ENCODE data around the gene MPG.

MPG gene

DNA sequence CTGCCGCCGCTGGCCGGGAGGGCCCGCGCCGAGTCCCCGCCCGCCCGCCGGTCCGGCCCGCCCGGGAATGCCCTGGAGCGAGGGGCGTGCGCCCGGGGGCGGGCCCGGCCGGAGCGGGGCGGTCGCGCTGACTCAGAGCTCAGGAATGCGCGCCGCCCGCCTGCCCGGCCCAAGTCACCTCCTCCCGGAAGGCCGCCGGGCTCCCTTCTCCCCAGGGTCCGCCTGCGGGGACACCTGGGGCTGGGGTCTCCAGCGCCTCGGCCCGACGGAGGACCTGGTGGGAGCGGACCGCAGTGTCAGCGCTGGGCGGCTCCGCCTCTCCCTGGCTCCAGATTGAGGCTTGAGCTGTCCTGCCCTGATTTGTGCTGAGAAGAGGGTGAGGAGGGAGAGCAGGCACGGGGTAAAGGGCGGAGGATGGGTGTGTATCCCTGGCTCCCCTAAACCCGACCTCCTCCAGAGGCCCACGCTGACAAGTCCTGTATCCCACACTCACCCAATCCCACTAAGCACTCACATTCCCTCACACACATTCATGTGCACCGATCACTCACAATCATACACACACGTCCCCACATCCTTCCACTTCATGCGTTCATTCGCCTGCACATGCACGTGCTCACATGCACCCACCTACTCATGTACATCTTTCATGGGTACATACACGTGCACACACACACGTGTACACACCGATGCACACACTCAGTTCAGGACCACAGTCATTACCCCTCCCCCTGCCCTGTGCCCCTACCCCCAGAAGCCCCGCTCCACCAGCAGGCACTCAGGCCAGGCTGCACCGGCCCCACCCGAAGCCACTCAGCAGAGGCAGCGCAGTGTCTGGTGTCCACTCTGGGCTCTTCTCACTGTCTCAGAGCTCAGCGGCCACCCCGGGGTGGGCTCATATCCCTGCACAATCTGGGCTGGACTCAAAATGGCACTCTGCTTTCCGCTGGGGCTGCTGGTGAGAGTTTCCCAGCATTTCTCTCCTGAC is 5.2 kb upstream of the MPG start, which contains the start of gene RHBDF1:
TSS of gene RHBDF1 (minus strand) at position 71 of the 988 bp plus-strand sequence. CDS start 7,616 bp downstream, outside the sequence.
- H2AFZ ChIP-seq (ENCODE audit: low read depth, low read length) = no peak within 1 kb of the TSS
- no peaks in the 10 kb centered on the region for H3K79me2 ChIP-seq (ENCODE audit: insufficient read depth, low read length)
- H3K4me1 ChIP-seq (ENCODE audit: insufficient read depth, low read length) = peaks cover 25% of the 10 kb centered on the region
- no peaks in the 10 kb centered on the region for H3K36me3 ChIP-seq (ENCODE audit: insufficient read depth, low read length)
- no peaks in the 10 kb centered on the region for H3K9me3 ChIP-seq (ENCODE audit: insufficient read depth, low read length, severe bottlenecking)
- no peak for TF ChIP-seq EZH2 (IDR thresholded peaks at IDR 0.05; ENCODE audit: borderline replicate concordance, low read depth, low read length, severe bottlenecking)
- TF ChIP-seq, protein P1, sequence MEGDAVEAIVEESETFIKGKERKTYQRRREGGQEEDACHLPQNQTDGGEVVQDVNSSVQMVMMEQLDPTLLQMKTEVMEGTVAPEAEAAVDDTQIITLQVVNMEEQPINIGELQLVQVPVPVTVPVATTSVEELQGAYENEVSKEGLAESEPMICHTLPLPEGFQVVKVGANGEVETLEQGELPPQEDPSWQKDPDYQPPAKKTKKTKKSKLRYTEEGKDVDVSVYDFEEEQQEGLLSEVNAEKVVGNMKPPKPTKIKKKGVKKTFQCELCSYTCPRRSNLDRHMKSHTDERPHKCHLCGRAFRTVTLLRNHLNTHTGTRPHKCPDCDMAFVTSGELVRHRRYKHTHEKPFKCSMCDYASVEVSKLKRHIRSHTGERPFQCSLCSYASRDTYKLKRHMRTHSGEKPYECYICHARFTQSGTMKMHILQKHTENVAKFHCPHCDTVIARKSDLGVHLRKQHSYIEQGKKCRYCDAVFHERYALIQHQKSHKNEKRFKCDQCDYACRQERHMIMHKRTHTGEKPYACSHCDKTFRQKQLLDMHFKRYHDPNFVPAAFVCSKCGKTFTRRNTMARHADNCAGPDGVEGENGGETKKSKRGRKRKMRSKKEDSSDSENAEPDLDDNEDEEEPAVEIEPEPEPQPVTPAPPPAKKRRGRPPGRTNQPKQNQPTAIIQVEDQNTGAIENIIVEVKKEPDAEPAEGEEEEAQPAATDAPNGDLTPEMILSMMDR (IDR thresholded peaks at IDR 0.05; ENCODE audit: borderline replicate concordance, extremely low read depth, low read length, poor library complexity, severe bottlenecking) = no peak
- H3K27me3 ChIP-seq (ENCODE audit: insufficient read depth, low read length, poor library complexity) = no peaks in the 10 kb centered on the region
- no peak within 1 kb of the TSS for H3K27ac ChIP-seq (ENCODE audit: low read length)
- DNase-seq (no peak), ATAC-seq (ENCODE audit: insufficient read depth, low read depth) (no peak)
- no peaks in the 10 kb centered on the region; the same call in none of the 2 replicates for H4K20me1 ChIP-seq (ENCODE audit: insufficient read depth, low read length)
- H3K9ac ChIP-seq (ENCODE audit: low read depth, low read length) = no peak within 1 kb of the TSS
- H3K4me3 ChIP-seq (ENCODE audit: low read depth in 1 of 2, low read length in 2 of 2) = no peak within 1 kb of the TSS
- no peak within 1 kb of the TSS for H3K4me2 ChIP-seq (ENCODE audit: insufficient read depth, low read length)

DNA sequence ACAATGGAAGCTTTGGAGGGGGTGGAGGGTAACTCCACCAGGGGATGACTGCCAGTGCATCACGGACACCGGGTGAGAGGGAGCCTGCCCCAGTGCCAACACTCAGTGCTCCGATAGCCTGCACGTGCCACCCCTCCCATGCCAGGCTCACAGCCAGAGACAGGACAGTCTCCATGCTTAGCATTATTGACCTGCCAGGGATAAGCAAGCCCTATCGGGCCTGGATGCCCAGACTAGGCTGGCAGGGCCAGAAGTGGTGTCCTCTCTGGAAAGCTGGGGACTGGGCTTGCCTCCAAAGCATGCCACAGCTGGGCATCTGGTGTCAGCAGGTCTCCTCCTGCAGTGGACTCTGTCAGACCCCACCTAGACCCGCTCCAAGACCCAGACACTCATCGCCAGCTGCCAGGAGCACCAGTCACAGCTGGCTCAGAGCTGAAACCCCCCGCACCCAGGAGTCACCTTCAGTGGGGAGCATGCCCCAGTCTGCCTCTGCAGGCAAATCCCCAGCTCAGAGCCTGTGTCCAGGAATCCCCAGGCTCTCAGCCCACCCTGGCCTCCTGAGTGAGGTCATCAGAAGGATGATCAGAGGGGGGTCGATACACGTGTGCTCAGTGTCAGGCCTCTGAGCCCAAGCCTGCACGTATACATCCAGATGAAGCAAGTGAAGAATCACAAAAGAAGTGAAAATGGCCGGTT is 3.8 kb upstream of the MPG start:
- ATAC-seq (ENCODE audit: insufficient read depth, low read depth) = no peak
- no peak for TF ChIP-seq EZH2 (IDR thresholded peaks at IDR 0.05; ENCODE audit: borderline replicate concordance, low read depth, low read length, severe bottlenecking)
- TF ChIP-seq, protein P1 (IDR thresholded peaks at IDR 0.05; ENCODE audit: borderline replicate concordance, extremely low read depth, low read length, poor library complexity, severe bottlenecking) = no peak
- Histone ChIP-seq H3K9me3 (ENCODE audit: insufficient read depth, low read length, severe bottlenecking) (no peaks in the 10 kb centered on the region), H3K4me1 (ENCODE audit: insufficient read depth, low read length) (peaks cover 34% of the 10 kb centered on the region), H4K20me1 (ENCODE audit: insufficient read depth, low read length) (peaks cover 3% of the 10 kb centered on the region), H3K27me3 (ENCODE audit: insufficient read depth, low read length, poor library complexity) (no peaks in the 10 kb centered on the region), H3K27ac (ENCODE audit: low read length) (no peak overlapping the region), H3K4me3 (ENCODE audit: low read depth in 1 of 2, low read length in 2 of 2) (no peak overlapping the region), H2AFZ (ENCODE audit: low read depth, low read length) (no peak overlapping the region), H3K9ac (ENCODE audit: low read depth, low read length) (no peak overlapping the region), H3K79me2 (ENCODE audit: insufficient read depth, low read length) (peaks cover 9% of the 10 kb centered on the region; the same call in 1 of the 2 replicates), H3K4me2 (ENCODE audit: insufficient read depth, low read length) (no peak overlapping the region), H3K36me3 (ENCODE audit: insufficient read depth, low read length) (peaks cover 2% of the 10 kb centered on the region; the same call in 1 of the 2 replicates)
- no peak for DNase-seq

DNA sequence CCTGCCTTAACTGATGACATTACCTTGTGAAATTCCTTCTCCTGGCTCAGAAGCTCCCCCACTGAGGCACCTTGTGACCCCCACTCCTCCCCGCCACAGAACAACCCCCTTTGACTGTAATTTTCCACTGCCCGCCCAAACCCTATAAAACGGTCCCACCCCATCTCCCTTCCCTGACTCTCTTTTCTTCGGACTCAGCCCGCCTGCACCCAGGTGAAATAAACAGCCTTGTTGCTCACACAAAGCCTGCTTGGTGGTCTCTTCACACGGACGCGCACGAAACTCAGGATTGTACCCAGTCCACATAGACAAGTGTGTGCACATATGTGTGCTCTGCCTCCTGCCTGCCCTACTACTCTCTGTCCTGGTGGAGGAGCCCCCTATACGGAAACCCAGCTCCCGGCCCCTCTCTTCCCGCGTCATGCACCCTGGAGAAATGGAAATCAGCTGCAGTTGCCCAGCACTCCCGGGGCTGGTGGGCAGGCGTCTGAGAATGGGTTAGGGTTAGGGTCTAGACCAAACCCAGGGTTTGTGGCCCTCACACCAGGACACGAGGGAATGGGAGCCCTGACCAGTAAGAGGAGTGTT is 3.2 kb upstream of the MPG start:
- Histone ChIP-seq H4K20me1 (ENCODE audit: insufficient read depth, low read length) (peaks cover 5% of the 10 kb centered on the region), H3K4me2 (ENCODE audit: insufficient read depth, low read length) (no peak overlapping the region), H3K4me3 (ENCODE audit: low read depth in 1 of 2, low read length in 2 of 2) (no peak overlapping the region), H3K9me3 (ENCODE audit: insufficient read depth, low read length, severe bottlenecking) (no peaks in the 10 kb centered on the region), H3K79me2 (ENCODE audit: insufficient read depth, low read length) (peaks cover 9% of the 10 kb centered on the region; the same call in 1 of the 2 replicates), H3K4me1 (ENCODE audit: insufficient read depth, low read length) (peaks cover 39% of the 10 kb centered on the region), H3K36me3 (ENCODE audit: insufficient read depth, low read length) (peaks cover 9% of the 10 kb centered on the region; the same call in 1 of the 2 replicates), H2AFZ (ENCODE audit: low read depth, low read length) (no peak overlapping the region), H3K9ac (ENCODE audit: low read depth, low read length) (no peak overlapping the region), H3K27ac (ENCODE audit: low read length) (no peak overlapping the region), H3K27me3 (ENCODE audit: insufficient read depth, low read length, poor library complexity) (no peaks in the 10 kb centered on the region)
- DNase-seq = no peak
- TF ChIP-seq EZH2 (IDR thresholded peaks at IDR 0.05; ENCODE audit: borderline replicate concordance, low read depth, low read length, severe bottlenecking) = no peak
- TF ChIP-seq, protein P1 (IDR thresholded peaks at IDR 0.05; ENCODE audit: borderline replicate concordance, extremely low read depth, low read length, poor library complexity, severe bottlenecking) = no peak
- no peak for ATAC-seq (ENCODE audit: insufficient read depth, low read depth)
